ENCODE data around the gene EFHD1.
"Not testable (repeated sequence)": the region's sequence is repeated elsewhere in the genome, so short reads cannot be mapped to it uniquely, and the experiment has no call there.

EFHD1 gene

GRCh38 chr2:232652505-232652851 is 19.1 kb downstream of the EFHD1 start:
- no peak for DNase-seq (ENCODE audit: low read depth)

GRCh38 chr2:232653441-232653840 is 20.0 kb downstream of the EFHD1 start:
- DNase-seq (ENCODE audit: low read depth): no peak

- DNase-seq (ENCODE audit: low read depth): no peak
These were observed 22.0 kb downstream of the EFHD1 start for GRCh38 chr2:232655392-232655791.

- DNase-seq (ENCODE audit: low read depth): peak; percentile 10
These were observed 24.9 kb downstream of the EFHD1 start for GRCh38 chr2:232658217-232658785.

GRCh38 chr2:232659359-232659758 is 26.0 kb downstream of the EFHD1 start:
- no peak for DNase-seq (ENCODE audit: low read depth)

- no peak for DNase-seq (ENCODE audit: low read depth)
These were observed 29.3 kb downstream of the EFHD1 start for GRCh38 chr2:232662486-232663260.

- no peak for DNase-seq (ENCODE audit: low read depth)
These were observed 32.8 kb downstream of the EFHD1 start for GRCh38 chr2:232666051-232666805.

GRCh38 chr2:232667989-232668583 is 34.7 kb downstream of the EFHD1 start:
- no peak for DNase-seq (ENCODE audit: low read depth)

GRCh38 chr2:232668805-232669444 is 35.5 kb downstream of the EFHD1 start:
- DNase-seq (ENCODE audit: low read depth): no peak

- DNase-seq (ENCODE audit: low read depth): no peak
These were observed 39.2 kb downstream of the EFHD1 start for GRCh38 chr2:232672588-232672987.

GRCh38 chr2:232674491-232674890 is 41.1 kb downstream of the EFHD1 start:
- no peak for DNase-seq (ENCODE audit: low read depth)

GRCh38 chr2:232675381-232675780 is 42.0 kb downstream of the EFHD1 start:
- no peak for DNase-seq (ENCODE audit: low read depth)

- DNase-seq (ENCODE audit: low read depth): no peak
These were observed 46.6 kb downstream of the EFHD1 start for GRCh38 chr2:232680006-232680405.

GRCh38 chr2:232681527-232681926 is 48.1 kb downstream of the EFHD1 start:
- DNase-seq (ENCODE audit: low read depth): no peak

GRCh38 chr2:232683368-232683767 is 50.0 kb downstream of the EFHD1 start:
- DNase-seq (ENCODE audit: low read depth): no peak

GRCh38 chr2:232685391-232685790 is 52.0 kb downstream of the EFHD1 start:
- DNase-seq (ENCODE audit: low read depth): not testable (repeated sequence)

GRCh38 chr2:232687382-232688160 is 54.2 kb downstream of the EFHD1 start:
- no peak for DNase-seq (ENCODE audit: low read depth)

- DNase-seq (ENCODE audit: low read depth): no peak
These were observed 54.8 kb downstream of the EFHD1 start for GRCh38 chr2:232688201-232688600.

GRCh38 chr2:232689152-232689910 is 55.9 kb downstream of the EFHD1 start:
- peak; percentile 12 for DNase-seq (ENCODE audit: low read depth)

- DNase-seq (ENCODE audit: low read depth): not testable (repeated sequence)
These were observed 57.7 kb downstream of the EFHD1 start for GRCh38 chr2:232691117-232691516.

- no peak for DNase-seq (ENCODE audit: low read depth)
These were observed 59.9 kb downstream of the EFHD1 start for GRCh38 chr2:232693344-232693743.

Data from fibroblast of the conjunctiva (primary cell).